GM12891 (cell line): ENCODE measurements around the gene SH2D3A.

ENCODE experiments used
- POLR2A ChIP-seq: IDR thresholded peaks from 2 replicates; pipeline ENCODE4 v1.6.1; 2011; ENCODE audit warnings: low read depth, low read length, control low read depth
- POLR2AphosphoS5 ChIP-seq: IDR thresholded peaks from 2 replicates; pipeline ENCODE4 v1.6.1; 2011; ENCODE audit warnings: low read depth, low read length, control low read depth
- TAF1 ChIP-seq: IDR thresholded peaks from 2 replicates; pipeline ENCODE4 v1.6.1; 2011; ENCODE audit warnings: low read depth, low read length, control low read depth

DNA sequence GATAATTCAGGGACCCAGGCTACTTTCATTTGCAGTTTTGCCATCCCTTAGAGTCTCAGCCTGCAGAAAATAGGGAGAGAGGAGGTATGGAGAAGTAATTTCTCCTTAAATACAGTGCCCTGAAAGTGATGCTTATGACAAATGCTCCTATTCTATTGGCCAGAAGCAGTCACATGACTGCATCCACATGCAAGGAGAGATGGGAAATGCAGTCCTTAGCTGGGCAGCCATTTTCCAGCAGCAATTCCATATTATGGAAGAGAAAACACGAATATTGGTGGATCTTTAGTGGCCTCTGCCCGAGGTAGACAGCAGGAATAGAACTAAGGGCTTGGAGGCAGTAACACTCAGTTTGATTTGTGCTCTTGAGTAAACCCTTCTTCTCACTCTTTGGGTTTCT is 44.7 kb upstream of the SH2D3A start:
- no peak for TF ChIP-seq POLR2AphosphoS5
- TF ChIP-seq POLR2A = no peak
- TF ChIP-seq TAF1 = no peak
